HG03442 (cell line): ENCODE data around the gene ABHD2.

Source experiments
- ATAC-seq: cut with Tn5 transposase; IDR thresholded peaks from one replicate; pipeline ENCODE4 v1.9.1; 2021; ENCODE audit warnings: mild to moderate bottlenecking, moderate library complexity; ENCODE audit not compliant: unreplicated experiment

Gene ABHD2

GRCh38 chr15:89161666-89162065 is 73.4 kb downstream of the ABHD2 start:
- no peak for ATAC-seq

- ATAC-seq: no peak
Observed at GRCh38 chr15:89163271-89164055, 75.2 kb downstream of the ABHD2 start.

- ATAC-seq: no peak
Observed at GRCh38 chr15:89164712-89165211, 76.5 kb downstream of the ABHD2 start.

DNA sequence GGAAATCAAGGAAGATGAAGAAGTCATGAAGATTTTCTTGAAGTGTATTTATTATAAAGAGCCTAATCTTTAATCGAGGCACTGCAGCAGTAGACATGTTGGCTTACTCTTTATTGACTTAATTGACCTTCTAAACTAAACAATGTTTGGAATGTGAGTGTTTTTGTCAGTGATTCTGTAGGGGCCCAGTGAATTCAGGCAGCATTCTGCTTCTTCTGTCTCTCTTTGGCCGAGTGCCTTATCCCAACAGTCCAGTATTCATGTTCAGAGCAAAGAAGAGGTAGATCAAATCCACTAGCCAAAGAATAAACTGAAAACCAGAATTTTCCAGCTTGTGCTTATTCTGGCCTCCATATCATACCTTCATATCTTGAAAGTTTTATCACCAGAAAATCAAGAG is 77.4 kb downstream of the ABHD2 start:
- ATAC-seq: no peak

DNA sequence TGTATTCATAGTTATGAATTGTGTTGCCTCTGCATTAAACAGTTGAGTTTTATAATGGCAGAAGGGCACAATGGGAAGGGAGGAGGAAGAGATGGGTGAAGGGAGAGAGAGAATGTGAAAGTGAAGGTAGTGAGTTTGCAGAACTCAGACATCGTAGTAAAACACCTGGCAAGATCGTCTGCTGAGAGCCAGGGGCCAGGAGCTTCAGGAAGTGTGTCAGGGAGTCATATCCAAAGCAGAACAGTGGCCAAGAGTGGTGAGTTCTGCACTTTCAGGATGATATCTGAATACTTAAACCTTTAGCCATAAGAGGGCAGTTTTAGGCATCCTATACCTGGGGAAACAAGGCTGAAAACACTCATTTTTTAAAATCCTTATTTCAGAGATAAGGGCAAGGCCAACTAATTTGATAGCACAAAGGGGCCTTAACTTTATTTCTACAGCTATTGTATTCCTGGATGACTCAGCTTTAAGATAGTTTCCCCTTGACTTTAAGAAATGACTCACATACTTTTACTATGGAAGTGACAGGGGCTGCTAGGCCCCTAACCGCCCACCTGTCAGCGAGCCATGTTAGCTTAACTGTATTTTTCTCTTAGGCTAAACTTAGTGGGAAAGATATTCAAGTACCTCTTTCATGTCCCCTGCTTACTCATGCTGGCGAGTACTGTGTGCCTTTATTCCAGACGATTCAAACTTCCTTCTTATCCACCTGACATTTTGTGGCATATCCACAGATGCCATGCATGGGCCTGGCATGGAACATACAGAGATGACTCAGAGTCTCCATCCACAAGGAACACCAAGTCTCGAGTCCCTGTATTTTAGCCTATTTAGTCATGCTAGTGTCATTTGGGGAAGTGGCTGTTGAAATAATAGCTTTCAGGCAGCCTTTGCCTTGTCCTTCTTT is 79.3 kb downstream of the ABHD2 start:
- peak; percentile 81 for ATAC-seq

DNA sequence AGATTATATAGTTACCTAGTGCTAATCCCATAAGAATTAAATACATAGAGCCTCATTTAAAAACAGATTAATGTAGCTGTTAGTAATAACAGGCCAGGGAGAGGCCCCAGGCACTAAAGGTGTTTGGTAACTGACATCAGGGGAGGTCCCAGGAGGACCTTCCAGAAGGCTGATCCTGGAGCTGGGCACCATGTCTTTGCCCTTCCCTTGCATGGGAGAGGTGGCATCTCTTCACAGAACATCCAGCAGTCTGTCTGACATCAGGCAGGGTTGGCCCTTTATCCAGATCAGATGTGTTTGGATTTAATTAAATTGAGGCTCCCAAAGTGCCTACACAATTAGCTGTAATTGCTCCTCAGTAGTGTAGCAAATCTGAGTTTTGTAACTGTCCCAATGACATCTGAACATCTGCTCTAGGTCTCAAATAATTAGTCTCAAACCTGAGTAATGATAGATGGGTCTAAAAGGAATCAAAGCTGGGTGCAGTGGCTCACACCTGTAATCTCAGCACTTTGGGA is 80.1 kb downstream of the ABHD2 start:
- no peak for ATAC-seq

- ATAC-seq: no peak
Observed at GRCh38 chr15:89170364-89170763, 82.1 kb downstream of the ABHD2 start.

DNA sequence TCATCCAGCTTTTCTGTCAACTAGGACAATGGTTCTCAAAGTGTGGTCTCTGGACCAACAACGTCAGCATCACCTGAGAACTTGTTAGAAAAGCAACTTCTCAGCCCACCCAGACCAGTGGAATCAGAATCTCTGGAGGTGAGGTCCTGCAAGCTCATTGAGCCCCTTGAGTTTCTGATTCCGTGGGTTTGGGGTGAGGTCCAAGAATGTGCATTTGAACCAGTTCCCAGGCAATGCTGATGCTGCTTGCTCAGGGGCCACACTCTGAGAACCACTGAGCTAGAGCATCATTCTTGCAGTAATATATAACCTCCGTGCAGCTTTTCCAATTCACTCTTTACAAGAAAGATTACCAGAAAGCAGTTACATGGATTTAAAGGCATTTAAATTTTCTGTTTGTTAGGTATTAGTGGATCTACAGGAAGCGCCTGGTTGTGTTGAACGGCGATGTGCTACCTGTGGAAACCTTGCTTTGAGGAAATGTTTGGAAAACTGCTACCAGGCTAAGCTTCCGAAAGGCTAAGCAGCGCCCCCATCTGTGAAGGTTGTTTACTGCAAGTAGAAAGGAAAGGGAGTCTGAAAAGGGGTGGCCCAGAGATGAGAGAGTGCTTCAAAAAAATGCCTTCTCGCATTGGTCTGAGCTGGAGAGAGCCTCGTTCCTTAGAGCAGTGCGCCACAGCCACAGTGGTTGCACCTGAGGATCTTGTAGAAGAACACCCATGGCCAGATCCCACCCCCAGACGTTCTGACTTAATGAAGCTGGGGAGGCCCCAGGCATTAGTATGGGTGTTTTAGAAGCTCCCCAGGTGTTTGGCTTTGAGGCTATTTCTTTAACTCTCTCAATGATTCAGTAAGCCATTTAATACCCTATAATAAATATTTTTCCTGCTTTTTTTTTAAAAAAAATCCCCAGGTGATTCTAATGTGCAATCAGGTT is 83.1 kb downstream of the ABHD2 start:
- ATAC-seq: no peak

- ATAC-seq: no peak
Observed at GRCh38 chr15:89172921-89173320, 84.7 kb downstream of the ABHD2 start.

- no peak for ATAC-seq
Observed at GRCh38 chr15:89174476-89174875, 86.2 kb downstream of the ABHD2 start.

GRCh38 chr15:89175617-89176191 is 87.4 kb downstream of the ABHD2 start:
- ATAC-seq: no peak

DNA sequence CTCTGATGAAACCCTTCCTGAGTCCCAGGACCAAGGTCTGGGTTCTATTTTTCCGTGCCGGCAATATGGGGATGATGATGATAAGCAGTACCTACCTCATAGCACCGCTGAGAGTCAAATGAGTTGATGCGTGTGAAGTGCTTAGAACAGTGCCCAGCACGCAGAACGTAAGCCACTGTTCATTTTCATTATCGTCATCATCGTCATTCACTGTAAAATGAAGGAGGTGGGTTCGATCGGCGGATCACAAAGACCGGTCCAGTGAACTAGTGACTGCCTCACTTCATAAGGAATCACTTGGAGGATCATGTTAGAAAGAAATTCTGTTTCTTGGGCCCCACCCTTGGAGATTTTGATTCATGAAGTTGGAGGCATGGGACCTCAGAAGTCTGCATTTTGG is 88.9 kb downstream of the ABHD2 start:
- ATAC-seq: no peak

DNA sequence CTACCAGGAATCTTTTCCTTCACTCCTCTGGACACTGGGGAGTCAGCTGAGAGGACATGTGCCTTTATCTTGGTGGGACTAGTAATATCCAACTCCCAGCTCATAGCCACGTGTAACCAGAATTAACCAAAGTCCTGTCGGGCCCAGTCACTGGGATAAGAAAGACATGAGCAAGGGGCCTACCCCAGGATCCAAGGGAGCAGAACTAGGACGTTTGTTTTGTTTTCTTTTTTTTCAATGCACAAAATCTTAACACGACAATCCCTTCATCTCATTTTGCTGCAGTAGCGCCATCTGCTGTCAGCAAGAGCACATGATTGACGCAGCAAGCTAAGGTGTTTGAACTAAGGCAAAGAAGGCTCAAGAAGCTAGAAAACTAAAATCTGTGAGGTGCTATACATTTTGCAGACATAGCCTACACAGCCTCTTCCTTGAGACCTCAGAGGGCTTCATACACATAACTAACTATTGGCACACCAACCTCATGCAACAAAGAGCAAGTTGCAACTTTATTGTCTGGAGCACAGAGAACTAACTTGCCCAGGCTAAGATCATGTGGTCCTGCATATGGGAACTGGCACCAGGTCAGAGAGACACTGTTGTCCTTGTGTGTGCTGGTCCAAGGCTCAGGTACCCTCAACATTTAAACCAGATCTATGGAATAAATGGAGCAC is 89.5 kb downstream of the ABHD2 start:
- ATAC-seq: no peak

- no peak for ATAC-seq
Observed at GRCh38 chr15:89178307-89178977, 90.2 kb downstream of the ABHD2 start.

DNA sequence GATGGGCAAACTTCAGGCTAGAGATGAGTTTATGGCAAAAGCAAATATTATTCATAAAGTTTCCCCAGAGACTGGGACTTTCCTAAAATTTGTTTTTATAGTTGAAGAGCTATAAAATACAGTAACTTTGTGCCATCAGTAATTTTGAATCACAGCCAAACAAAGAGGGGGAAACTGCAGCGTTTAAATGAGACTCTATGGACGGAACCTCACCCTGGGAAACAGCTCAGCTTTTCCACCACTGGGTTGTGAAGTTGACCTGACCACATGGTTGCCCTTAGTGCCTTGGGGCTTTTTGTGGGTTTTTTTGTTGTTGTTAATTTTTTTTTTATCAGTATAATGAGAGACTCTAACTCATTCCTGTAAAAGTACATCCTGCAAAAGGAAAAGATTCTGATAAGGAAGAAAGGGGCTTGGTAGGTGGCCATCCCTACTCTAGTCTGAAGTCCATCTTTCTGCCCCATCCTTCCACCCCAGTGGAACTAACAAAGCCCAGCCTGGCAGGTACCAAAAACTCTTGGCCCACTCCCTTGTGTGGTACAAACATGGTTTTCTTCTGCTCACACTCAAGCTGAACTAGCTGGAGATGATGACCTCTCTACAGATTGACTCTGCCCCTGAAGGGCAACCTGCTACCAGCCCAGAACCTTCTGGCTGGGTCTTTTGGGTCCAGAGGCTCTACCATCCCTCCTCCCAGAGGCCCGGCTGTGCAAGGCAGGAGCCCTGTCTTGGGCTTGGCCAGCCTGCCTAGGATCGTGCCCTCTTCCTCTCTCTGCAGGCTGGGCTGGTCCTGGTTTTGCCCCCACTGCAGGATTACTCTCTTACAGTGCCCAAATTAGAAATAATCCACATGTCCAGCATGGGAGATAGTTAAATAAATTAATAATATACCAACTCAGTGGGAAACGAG is 92.0 kb downstream of the ABHD2 start:
- ATAC-seq: no peak

GRCh38 chr15:89184357-89184756 is 96.1 kb downstream of the ABHD2 start:
- ATAC-seq: no peak

DNA sequence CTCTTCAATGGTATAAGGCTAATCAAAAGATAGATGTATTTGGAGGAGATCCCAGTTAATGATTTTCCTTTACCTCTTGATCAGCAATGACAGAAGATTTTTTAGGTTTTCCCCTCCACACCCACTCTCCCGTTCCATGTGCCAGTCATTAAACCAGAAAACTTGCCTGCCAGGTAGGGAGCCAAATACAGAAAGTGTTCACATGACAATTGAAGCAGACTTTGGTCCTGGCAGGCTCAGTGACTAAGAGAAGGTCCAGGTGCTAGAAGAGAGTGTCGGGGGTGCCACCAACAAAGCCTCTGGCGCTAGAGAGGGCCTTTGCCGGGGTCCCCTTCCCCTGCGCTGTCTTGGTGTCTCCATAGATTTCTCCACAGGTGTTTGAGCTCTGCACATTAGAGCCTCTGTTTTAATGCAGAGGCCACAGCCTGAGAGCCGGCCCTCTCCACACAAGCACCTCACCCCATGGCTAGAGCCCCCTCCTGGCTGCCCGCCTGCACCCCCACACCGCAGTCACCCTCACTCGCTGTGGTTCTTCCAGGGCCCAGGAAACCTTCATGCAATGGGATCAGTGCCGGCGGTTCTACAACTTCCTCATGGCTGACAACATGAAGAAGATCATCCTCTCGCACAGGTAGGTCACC is 96.8 kb downstream of the ABHD2 start:
- no peak for ATAC-seq

DNA sequence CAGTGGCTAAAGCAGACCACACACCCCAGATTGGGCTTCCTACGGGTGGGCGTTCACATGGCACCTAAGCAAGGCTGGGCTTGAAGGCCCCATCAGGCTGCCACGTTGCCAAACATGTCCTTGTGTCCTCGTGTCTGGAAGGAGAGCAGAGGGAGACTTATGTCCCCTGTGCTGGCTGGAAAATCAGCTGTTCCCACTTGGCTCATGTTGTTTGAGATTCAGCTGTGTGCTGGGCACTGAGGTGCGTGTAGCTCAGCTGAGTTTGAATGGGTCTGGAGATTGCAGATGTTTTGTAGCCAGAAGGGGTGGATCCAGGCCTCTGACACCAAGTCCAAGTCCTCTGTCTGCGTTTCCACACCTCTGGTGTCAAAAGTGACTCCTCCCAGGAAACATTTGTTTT is 98.5 kb downstream of the ABHD2 start:
- no peak for ATAC-seq
